HG03432 (cell line): ENCODE measurements around the gene GINM1.

Source experiments
- ATAC-seq: cut with Tn5 transposase; IDR thresholded peaks from one replicate; pipeline ENCODE4 v1.9.1; 2021; ENCODE audit warnings: mild to moderate bottlenecking, moderate library complexity; ENCODE audit not compliant: unreplicated experiment

Gene GINM1

GRCh38 chr6:149592983-149593382, 26.8 kb downstream of the GINM1 start:
- ATAC-seq = no peak

- no peak for ATAC-seq
These were observed 27.2 kb downstream of the GINM1 start for GRCh38 chr6:149593408-149593807.

- no peak for ATAC-seq
These were observed 34.3 kb downstream of the GINM1 start for GRCh38 chr6:149600508-149600907.

- ATAC-seq = peak; percentile 55
These were observed 42.3 kb downstream of the GINM1 start for GRCh38 chr6:149608381-149608982.

GRCh38 chr6:149614337-149614736, 48.2 kb downstream of the GINM1 start:
- no peak for ATAC-seq

- no peak for ATAC-seq
These were observed 49.6 kb downstream of the GINM1 start for GRCh38 chr6:149615805-149616204.

GRCh38 chr6:149627672-149628071, 61.5 kb downstream of the GINM1 start:
- no peak for ATAC-seq

GRCh38 chr6:149628875-149629510, 62.8 kb downstream of the GINM1 start:
- peak; percentile 88 for ATAC-seq

- no peak for ATAC-seq
These were observed 68.1 kb downstream of the GINM1 start for GRCh38 chr6:149634315-149634714.

- no peak for ATAC-seq
These were observed 69.9 kb downstream of the GINM1 start for GRCh38 chr6:149636124-149636523.
